Measurements from ENCODE around the gene KBTBD3. TPM values are rescaled to one million over a fixed set of nuclear protein-coding genes. Genes with fewer than 3 reads are reported as not detected.
A peak's percentile ranks its signal among the peaks of the same experiment; 100 is the strongest.

The KBTBD3 gene
- total and polyA plus RNA-seq, 2 donors (not counting 1 experiment from before 2014, with no cell fraction given): 2.5 to 12.4 TPM

DNA sequence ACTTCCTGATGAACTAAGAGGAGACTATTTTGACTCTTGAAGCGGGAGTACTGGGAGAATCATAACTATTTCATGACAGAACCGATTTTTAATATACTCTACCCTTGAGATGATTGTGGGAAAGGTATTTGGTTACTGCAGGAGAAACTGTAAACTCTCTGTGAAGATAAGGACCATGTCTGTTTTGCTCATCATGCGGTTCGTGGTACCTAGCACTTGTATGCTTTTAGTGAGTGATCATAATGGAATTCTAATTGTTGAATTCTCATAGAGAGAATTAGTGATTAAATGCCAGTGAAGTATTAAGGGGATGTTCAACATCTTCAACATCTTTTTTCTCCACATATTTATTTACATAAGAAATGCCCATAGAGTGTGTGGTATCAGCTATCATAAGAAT, 11.7 kb upstream of the KBTBD3 start:
- Histone ChIP-seq H3K79me2 (ENCODE audit: control insufficient read depth, insufficient read depth, low read length) (peaks cover 33% of the 10 kb centered on the region), H3K4me3 (replicated peaks in 1 of 4; ENCODE audit: control extremely low read depth in 1 of 4, insufficient read depth in 1 of 4, low read depth in 3 of 4, low read length in 4 of 4) (no peak overlapping the region), H3K9me3 (ENCODE audit: control insufficient read depth, insufficient read depth, low read depth, low read length) (no peaks in the 10 kb centered on the region), H3K27me3 (ENCODE audit: control insufficient read depth, insufficient read depth, low read length) (no peaks in the 10 kb centered on the region), H3K4me2 (ENCODE audit: extremely low read depth, insufficient read depth, low read length) (no peak overlapping the region), H3K4me1 (ENCODE audit: control insufficient read depth, extremely low read depth, insufficient read depth, low read length) (peaks cover 5% of the 10 kb centered on the region), H2AFZ (ENCODE audit: low read length) (no peak overlapping the region), H3K9ac (ENCODE audit: insufficient read depth, low read length) (no peak overlapping the region), H3K36me3 (ENCODE audit: control insufficient read depth, insufficient read depth, low read length) (no peaks in the 10 kb centered on the region), H4K20me1 (ENCODE audit: control insufficient read depth, extremely low read depth, insufficient read depth, low read length) (no peaks in the 10 kb centered on the region), H3K27ac (ENCODE audit: insufficient read depth, low read length) (no peak overlapping the region)
- TF ChIP-seq, protein P1, sequence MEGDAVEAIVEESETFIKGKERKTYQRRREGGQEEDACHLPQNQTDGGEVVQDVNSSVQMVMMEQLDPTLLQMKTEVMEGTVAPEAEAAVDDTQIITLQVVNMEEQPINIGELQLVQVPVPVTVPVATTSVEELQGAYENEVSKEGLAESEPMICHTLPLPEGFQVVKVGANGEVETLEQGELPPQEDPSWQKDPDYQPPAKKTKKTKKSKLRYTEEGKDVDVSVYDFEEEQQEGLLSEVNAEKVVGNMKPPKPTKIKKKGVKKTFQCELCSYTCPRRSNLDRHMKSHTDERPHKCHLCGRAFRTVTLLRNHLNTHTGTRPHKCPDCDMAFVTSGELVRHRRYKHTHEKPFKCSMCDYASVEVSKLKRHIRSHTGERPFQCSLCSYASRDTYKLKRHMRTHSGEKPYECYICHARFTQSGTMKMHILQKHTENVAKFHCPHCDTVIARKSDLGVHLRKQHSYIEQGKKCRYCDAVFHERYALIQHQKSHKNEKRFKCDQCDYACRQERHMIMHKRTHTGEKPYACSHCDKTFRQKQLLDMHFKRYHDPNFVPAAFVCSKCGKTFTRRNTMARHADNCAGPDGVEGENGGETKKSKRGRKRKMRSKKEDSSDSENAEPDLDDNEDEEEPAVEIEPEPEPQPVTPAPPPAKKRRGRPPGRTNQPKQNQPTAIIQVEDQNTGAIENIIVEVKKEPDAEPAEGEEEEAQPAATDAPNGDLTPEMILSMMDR (conservative IDR thresholded peaks at IDR 0.05 in 1 of 2, IDR thresholded peaks at IDR 0.05 in 1 of 2; ENCODE audit: low read depth in 1 of 2, low read length in 2 of 2): no peak
- no peak for TF ChIP-seq EZH2 (IDR thresholded peaks at IDR 0.05; ENCODE audit: low read length, missing control alignments)
- DNase-seq (ENCODE audit: low read depth in 2 of 2): peak in 1 of 2 donors; percentile 83

DNA sequence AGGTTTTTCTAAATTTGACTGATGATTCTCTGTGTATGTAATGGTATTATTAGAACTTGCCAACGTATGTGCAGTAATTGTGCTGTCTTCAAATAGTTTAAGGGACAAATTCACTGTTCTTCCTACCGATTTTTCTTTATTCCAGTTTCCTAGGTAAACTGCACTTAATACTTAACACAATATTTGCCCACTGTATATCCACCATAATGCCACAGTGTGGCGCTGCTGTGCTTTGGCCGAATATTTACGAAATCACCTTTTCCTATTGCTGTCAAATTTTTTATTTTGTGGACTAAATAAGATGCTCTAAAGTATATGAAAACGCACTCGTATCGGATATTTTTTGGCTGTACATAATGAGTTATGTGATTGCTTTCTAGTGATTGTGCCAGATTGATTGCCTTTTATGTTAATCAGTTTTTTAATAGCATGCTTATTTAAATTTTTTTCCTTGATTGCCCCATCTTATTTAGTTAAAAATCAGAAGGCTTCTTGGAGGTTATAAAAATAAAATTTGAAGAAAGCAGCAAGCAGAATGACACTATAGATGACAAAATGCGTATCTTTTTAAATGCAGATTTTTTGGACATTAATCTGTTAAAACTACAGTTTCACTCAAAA, 10.8 kb upstream of the KBTBD3 start:
- H3K36me3 ChIP-seq (ENCODE audit: control insufficient read depth, insufficient read depth, low read length): no peaks in the 10 kb centered on the region
- no peaks in the 10 kb centered on the region for H3K9me3 ChIP-seq (ENCODE audit: control insufficient read depth, insufficient read depth, low read depth, low read length)
- H3K9ac ChIP-seq (ENCODE audit: insufficient read depth, low read length): no peak overlapping the region
- H2AFZ ChIP-seq (ENCODE audit: low read length): no peak overlapping the region
- peaks cover 33% of the 10 kb centered on the region for H3K79me2 ChIP-seq (ENCODE audit: control insufficient read depth, insufficient read depth, low read length)
- DNase-seq (ENCODE audit: low read depth in 2 of 2): peak; percentile 47 to 74
- H3K4me1 ChIP-seq (ENCODE audit: control insufficient read depth, extremely low read depth, insufficient read depth, low read length): peaks cover 5% of the 10 kb centered on the region
- no peak overlapping the region for H3K27ac ChIP-seq (ENCODE audit: insufficient read depth, low read length)
- H4K20me1 ChIP-seq (ENCODE audit: control insufficient read depth, extremely low read depth, insufficient read depth, low read length): no peaks in the 10 kb centered on the region
- TF ChIP-seq, protein P1 (conservative IDR thresholded peaks at IDR 0.05 in 1 of 2, IDR thresholded peaks at IDR 0.05 in 1 of 2; ENCODE audit: low read depth in 1 of 2, low read length in 2 of 2): peak; percentile 89 to 91
- TF ChIP-seq EZH2 (IDR thresholded peaks at IDR 0.05; ENCODE audit: low read length, missing control alignments): no peak
- H3K4me3 ChIP-seq (replicated peaks in 1 of 4; ENCODE audit: control extremely low read depth in 1 of 4, insufficient read depth in 1 of 4, low read depth in 3 of 4, low read length in 4 of 4): peak overlapping the region in 2 of 4 experiments; percentile 0 to 34
- peak overlapping the region; percentile 69 for H3K4me2 ChIP-seq (ENCODE audit: extremely low read depth, insufficient read depth, low read length)
- H3K27me3 ChIP-seq (ENCODE audit: control insufficient read depth, insufficient read depth, low read length): no peaks in the 10 kb centered on the region

DNA sequence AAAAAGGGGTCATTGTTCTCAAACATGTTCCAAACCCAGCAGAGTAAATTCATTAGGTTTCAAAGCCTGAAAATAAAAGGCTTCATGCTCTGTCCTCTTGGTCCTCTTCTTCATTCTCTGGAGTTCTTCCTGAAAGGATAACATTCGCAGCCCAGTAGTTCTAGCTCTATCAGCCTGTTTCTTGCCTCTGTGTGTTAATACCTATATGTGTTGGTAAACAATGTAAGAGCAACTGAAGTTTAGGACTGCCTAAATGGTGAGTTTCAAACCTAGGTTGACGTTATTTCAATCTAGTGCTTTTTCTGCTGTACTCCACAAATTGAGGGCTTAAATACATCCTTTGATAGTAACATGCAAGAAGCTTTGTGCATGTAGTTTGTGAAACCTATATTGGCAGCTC, 9.7 kb upstream of the KBTBD3 start:
- H3K27me3 ChIP-seq (ENCODE audit: control insufficient read depth, insufficient read depth, low read length): no peaks in the 10 kb centered on the region
- no peak overlapping the region for H3K9ac ChIP-seq (ENCODE audit: insufficient read depth, low read length)
- H3K4me2 ChIP-seq (ENCODE audit: extremely low read depth, insufficient read depth, low read length): peak overlapping the region; percentile 11
- H3K79me2 ChIP-seq (ENCODE audit: control insufficient read depth, insufficient read depth, low read length): peaks cover 34% of the 10 kb centered on the region
- no peaks in the 10 kb centered on the region for H3K9me3 ChIP-seq (ENCODE audit: control insufficient read depth, insufficient read depth, low read depth, low read length)
- no peak overlapping the region for H2AFZ ChIP-seq (ENCODE audit: low read length)
- peaks cover 5% of the 10 kb centered on the region for H3K4me1 ChIP-seq (ENCODE audit: control insufficient read depth, extremely low read depth, insufficient read depth, low read length)
- H3K27ac ChIP-seq (ENCODE audit: insufficient read depth, low read length): no peak overlapping the region
- no peaks in the 10 kb centered on the region for H3K36me3 ChIP-seq (ENCODE audit: control insufficient read depth, insufficient read depth, low read length)
- TF ChIP-seq EZH2 (IDR thresholded peaks at IDR 0.05; ENCODE audit: low read length, missing control alignments): no peak
- TF ChIP-seq, protein P1 (conservative IDR thresholded peaks at IDR 0.05 in 1 of 2, IDR thresholded peaks at IDR 0.05 in 1 of 2; ENCODE audit: low read depth in 1 of 2, low read length in 2 of 2): no peak
- no peaks in the 10 kb centered on the region for H4K20me1 ChIP-seq (ENCODE audit: control insufficient read depth, extremely low read depth, insufficient read depth, low read length)
- H3K4me3 ChIP-seq (replicated peaks in 1 of 4; ENCODE audit: control extremely low read depth in 1 of 4, insufficient read depth in 1 of 4, low read depth in 3 of 4, low read length in 4 of 4): peak overlapping the region in 1 of 4 experiments; percentile 34
- DNase-seq (ENCODE audit: low read depth in 2 of 2): peak in 1 of 2 donors; percentile 14
